C1 segment of cervical spinal cord (tissue), 14 donors: ENCODE results near the gene TRABD2B.

ENCODE experiments used
- DNase-seq, 14 donors: peaks; one replicate each; lab custom pipeline; 2025; lab: John Stamatoyannopoulos, UW

TRABD2B gene

GRCh38 chr1:47727051-47727696, 270.0 kb downstream of the TRABD2B start:
- DNase-seq, result no peak

- DNase-seq, result peak in 9 of 14 donors; percentile 12 to 57 (median 30)
These were observed 271.0 kb downstream of the TRABD2B start for GRCh38 chr1:47725992-47726855.

- DNase-seq, result no peak
These were observed 271.6 kb downstream of the TRABD2B start for GRCh38 chr1:47725511-47725991.

GRCh38 chr1:47725000-47725473, 272.1 kb downstream of the TRABD2B start:
- DNase-seq, result no peak

- DNase-seq, result no peak
These were observed 272.7 kb downstream of the TRABD2B start for GRCh38 chr1:47724432-47724999.

DNA sequence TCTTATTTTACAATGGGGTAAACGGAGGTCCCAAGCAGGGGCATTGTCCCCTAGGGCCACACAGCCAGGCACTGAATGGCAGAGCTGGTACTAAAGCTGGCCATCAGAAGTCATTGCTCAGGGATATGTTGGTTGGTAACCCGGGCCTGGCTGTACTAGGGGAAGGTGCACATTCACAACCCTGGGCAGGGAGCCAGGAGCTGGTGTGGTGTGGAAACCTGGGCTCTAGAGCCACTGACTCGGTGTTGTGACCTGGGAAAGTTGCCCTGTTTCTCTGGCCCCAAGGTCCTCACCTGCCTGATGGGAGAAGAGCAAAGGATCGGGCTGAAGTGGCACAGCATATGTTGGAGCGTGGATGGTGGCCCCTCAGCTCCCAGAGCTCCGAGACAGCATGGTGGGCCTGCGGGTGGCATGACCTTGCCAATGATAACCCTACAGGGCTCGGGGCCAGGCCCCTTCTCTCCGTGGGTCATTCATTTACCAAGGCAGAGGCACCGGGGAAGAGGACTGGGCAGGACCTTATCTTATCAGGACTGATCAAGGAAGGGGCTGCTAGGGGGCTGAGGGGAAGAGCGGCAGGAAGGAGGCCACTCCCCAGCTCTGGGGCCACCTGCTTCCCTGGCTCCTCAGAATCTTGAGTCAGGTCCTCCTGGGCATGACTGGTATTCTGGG, 274.1 kb downstream of the TRABD2B start:
- no peak for DNase-seq

DNA sequence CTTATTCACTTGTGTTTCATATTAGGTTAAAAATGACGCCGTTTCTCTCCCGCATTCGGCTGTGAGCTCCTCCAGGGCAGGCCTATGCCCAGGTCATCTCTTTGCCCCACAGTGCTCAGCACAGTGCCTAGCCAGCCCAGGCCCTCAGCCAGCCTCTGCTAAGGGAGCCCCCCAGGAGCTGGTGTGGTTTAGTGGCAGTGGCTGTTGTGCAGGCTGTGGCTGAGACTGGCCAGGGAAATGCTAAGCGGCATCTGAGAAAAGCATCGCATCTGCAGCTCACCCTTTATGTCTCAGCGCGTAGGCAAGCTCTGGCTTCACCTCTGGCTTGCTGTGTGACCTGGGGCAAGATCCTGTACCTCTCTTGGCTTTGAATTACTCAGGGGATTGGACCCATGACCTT, 275.1 kb downstream of the TRABD2B start:
- no peak for DNase-seq

GRCh38 chr1:47720111-47720510, 277.1 kb downstream of the TRABD2B start:
- no peak for DNase-seq

DNA sequence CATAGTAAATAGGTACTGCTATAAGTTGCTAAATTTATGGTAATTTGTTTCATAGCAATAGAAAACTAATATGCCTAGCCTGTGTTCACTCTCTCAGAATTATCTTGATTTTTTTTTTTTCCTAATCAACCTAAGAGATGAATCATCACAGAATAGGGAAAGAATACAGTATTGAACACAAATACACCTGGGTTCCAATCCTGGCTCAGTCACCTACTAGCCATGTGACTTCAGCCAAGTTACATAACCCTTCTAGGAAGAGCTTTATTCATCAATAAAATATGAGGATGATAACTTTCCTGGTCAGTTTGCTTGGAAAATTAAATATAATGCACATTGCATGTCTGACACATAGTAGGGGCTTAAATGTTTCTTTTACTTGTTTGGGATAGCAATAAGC, 279.8 kb downstream of the TRABD2B start:
- no peak for DNase-seq

GRCh38 chr1:47713975-47714767, 283.0 kb downstream of the TRABD2B start:
- DNase-seq, result no peak

DNA sequence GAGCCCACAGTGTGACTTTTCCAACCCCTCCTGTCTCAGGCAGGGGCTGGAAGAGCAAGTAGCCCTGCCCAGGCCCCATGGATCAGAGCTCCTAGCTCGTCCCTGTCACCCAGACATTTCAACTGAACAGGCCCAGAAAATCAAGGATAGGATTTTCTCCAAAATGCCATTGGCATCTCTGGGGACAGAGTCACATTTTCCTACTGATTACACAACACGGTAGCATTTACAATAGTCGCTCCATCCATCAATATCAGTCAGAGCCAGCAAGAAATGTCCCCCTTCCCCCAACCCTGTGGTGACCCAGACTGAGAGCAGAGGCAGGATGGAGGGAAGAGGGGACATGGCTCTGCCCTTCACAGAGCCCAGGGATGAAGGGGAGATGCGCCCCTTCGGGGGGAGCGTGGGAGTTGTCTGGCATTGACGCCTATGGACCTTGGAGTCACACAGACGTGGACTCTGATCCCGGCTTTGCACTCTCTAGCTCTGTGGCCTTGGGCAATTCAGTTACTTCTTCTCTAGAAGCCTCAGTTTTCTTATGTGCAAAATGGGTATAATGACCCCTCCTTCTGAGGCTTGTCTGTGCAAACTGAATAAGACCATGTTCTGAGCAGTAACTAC, 283.7 kb downstream of the TRABD2B start:
- DNase-seq, result no peak

DNA sequence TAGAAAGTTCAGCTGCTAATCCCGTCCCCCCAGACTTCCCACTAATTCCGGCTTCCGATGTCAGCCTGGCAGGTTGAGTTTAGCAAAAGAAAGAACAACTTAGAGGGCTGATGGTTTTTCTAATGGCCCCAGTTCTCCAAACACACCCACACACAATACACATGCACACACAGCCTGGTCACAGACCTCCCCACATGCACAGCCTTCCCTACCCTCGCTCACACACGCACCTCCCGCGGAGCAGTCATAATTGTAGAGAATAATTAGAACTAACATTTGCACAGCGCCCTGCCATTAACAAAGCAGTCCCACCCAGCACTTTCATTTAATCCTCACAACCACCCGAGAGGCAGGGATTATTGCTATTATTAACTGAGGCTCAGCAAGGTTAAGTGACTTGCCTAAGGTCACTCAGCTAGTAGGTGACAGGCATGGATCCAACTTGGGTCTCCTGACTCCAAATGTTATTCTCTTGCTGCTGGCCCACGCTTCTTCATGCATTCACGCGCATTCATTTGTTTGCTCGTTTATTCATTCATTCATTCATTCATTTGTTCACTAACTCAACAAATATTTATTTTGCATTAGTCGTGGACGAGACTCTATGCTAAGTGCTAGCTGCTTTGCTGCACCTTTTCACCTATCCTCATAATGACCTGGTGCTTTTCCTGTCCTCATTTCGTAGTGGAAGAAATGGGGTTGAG, 284.4 kb downstream of the TRABD2B start:
- DNase-seq, result no peak

DNA sequence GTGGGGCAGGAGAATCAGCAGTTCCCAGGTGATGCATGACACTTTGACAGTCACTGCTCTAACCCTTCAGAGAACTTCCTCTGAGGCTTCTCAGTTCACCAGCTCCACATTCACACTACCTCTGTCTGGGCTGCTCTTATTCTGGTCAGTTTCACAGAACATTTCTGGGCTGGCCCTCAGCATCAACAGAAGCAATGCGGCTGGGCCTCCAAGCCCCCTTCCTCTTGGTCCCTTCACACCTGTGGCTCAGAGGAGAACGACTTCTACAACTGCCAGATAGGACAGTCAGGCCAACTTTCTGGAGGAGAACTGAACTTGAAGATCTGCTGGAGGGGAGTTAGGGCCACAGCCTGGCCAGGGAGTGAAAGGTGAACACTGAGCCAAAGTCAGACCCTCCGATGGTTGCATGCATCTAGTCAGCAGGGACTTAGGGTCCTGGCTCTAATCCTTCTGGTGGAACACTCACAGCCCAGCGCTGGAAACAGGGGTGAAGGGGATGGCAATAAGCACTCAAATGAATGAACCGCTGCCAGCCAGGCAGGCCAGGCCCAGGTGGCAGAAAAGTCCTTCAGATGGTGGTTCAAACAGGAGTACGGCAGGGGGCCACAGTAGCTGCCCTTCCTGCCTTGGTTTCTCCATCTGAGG, 285.2 kb downstream of the TRABD2B start:
- no peak for DNase-seq

DNA sequence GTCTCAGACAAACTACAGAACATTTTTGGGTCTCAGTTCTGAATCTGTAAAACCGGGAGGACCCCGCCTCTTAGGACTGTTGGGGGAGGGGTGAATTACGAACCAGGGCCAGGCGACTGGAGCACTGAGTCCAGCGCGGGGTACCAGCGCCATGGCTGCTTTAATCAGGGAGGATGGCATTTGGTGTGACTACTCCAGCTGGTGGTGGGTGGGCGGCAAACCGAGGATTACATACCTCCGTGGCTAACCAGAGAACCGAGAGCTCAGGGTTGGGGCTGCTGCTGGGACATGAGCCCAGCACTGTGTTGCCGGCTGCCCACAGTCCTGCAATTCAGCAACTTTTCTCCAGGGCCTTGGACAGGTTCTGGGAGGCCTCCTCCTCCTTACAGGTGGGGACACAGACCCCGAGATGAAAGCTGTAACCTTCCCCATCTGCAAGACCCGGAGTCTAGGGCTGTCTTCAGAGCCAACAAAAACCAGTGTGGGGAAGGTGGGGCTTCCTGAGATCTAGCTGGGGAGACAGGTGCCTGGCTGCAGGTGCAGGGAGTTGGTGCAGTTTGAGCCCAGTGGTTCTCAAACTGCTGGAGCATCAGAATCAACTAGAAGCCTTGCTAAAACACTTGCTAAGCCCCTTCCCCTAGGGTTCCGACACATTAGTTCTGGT, 285.9 kb downstream of the TRABD2B start:
- no peak for DNase-seq
